K562 (cell line): ENCODE data around the gene LTB4R2. TPM values are rescaled to one million over a fixed set of nuclear protein-coding genes. Genes with fewer than 3 reads are reported as not detected.

Source experiments
- ARID1B ChIP-seq: fragments of 450-650 bp; IDR thresholded peaks from 2 replicates; pipeline ENCODE4 v1.6.1; 2016; ENCODE audit warnings: antibody characterized with exemption, mild to moderate bottlenecking, inconsistent platforms
- BDP1 ChIP-seq: IDR thresholded peaks from 3 replicates; pipeline ENCODE4 v1.6.1; 2011; ENCODE audit not compliant: insufficient read length, insufficient read depth
- CBFB ChIP-seq: sonication (generic); formaldehyde crosslinking; IDR thresholded peaks from 2 replicates; pipeline ENCODE4 v1.4.0; 2020; ENCODE audit warnings: mild to moderate bottlenecking, missing genetic modification reagents
- CC2D1A ChIP-seq: fragments of 450-650 bp; IDR thresholded peaks from 2 replicates; pipeline ENCODE4 v1.6.1; 2017; ENCODE audit warnings: mild to moderate bottlenecking
- CCAR2 ChIP-seq: fragments of 200-400 bp; formaldehyde crosslinking; IDR thresholded peaks from 2 replicates; pipeline ENCODE4 v1.6.1; 2017; ENCODE audit warnings: mild to moderate bottlenecking, low read depth, low read length
- CEBPG ChIP-seq, 3 experiments: fragments of 200-800 bp in 1 of 3; sonication (Bioruptor generic) in 1 of 3; sonication (generic) in 1 of 3; formaldehyde crosslinking in 1 of 3; IDR thresholded peaks in 2 of 3; conservative IDR thresholded peaks in 1 of 3; 2 replicates each; pipeline versions ENCODE4 v1.6.1 to v1.8.0; 2016 to 2022; ENCODE audit warnings: missing compliant biosample characterization in 2 of 3, missing genetic modification characterization in 2 of 3, mild to moderate bottlenecking in 1 of 3, missing genetic modification reagents in 1 of 3
- CXXC5 ChIP-seq: fragments of 250-450 bp; sonication (Bioruptor Pico); IDR thresholded peaks from 2 replicates; pipeline ENCODE4 v1.8.0; 2022; ENCODE audit warnings: inconsistent platforms, mild to moderate bottlenecking, moderate library complexity
- ELF2 ChIP-seq: fragments of 250-450 bp; sonication (Bioruptor Pico); IDR thresholded peaks from 2 replicates; pipeline ENCODE4 v1.5.0; 2021; ENCODE audit warnings: mild to moderate bottlenecking
- ETV6 ChIP-seq, 3 experiments: fragments of 150-350 bp in 1 of 3; sonication (generic) in 1 of 3; formaldehyde crosslinking in 1 of 3; IDR thresholded peaks; 2 replicates each; pipeline versions ENCODE4 v1.6.1 to v1.8.0; 2014 to 2022; ENCODE audit warnings: borderline replicate concordance in 2 of 3, low read depth in 2 of 3, antibody characterized with exemption in 1 of 3, low read length in 1 of 3, mild to moderate bottlenecking in 1 of 3, missing genetic modification reagents in 1 of 3
- FOSL1 ChIP-seq: fragments of 200-800 bp; sonication (Bioruptor generic); conservative IDR thresholded peaks from 2 replicates; pipeline ENCODE4 v1.6.1; 2016; ENCODE audit warnings: missing genetic modification characterization, missing compliant biosample characterization
- HCFC1 ChIP-seq: IDR thresholded peaks from 2 replicates; pipeline ENCODE4 v1.6.1; 2012; ENCODE audit warnings: low read depth, low read length, improper control_type of control experiment
- HMG20A ChIP-seq: fragments of 450-650 bp; formaldehyde crosslinking; conservative IDR thresholded peaks from 2 replicates; pipeline ENCODE4 v1.4.0; 2020; ENCODE audit warnings: mild to moderate bottlenecking, mixed read lengths
- HNRNPK ChIP-seq: fragments of 200-400 bp; formaldehyde crosslinking; IDR thresholded peaks from one replicate; pipeline ENCODE4 v1.6.1; 2018; ENCODE audit warnings: mild to moderate bottlenecking, low read depth, low read length; ENCODE audit not compliant: poor library complexity, severe bottlenecking
- HSF4 ChIP-seq: fragments of 250-450 bp; sonication (Bioruptor Pico); IDR thresholded peaks from 2 replicates; pipeline ENCODE4 v2.1.2; 2022; ENCODE audit warnings: mild to moderate bottlenecking, moderate library complexity, borderline replicate concordance
- IRF2 ChIP-seq: sonication (generic); formaldehyde crosslinking; IDR thresholded peaks from 2 replicates; pipeline ENCODE4 v1.8.1; 2022; ENCODE audit warnings: mild to moderate bottlenecking, missing genetic modification reagents
- JUN ChIP-seq, 2 experiments: sonication (generic) in 1 of 2; formaldehyde crosslinking in 1 of 2; IDR thresholded peaks; 2 replicates each; pipeline versions ENCODE4 v1.6.1 to v1.8.0; 2012 to 2022; ENCODE audit warnings: borderline replicate concordance in 2 of 2, mild to moderate bottlenecking in 2 of 2, improper control_type of control experiment in 1 of 2, low read depth in 1 of 2, low read length in 1 of 2, missing genetic modification reagents in 1 of 2
- KDM4B ChIP-seq, 2 experiments: fragments of 450-650 bp in 1 of 2; sonication (generic) in 1 of 2; IDR thresholded peaks; 2 replicates each; pipeline ENCODE4 v1.6.1; 2016 to 2017; ENCODE audit warnings: borderline replicate concordance in 2 of 2, antibody characterized with exemption in 1 of 2, low read depth in 1 of 2, mild to moderate bottlenecking in 1 of 2
- MAZ ChIP-seq, 2 experiments: fragments of 450-650 bp in 1 of 2; sonication (generic) in 1 of 2; formaldehyde crosslinking; IDR thresholded peaks in 1 of 2; conservative IDR thresholded peaks in 1 of 2; 2 replicates each; pipeline versions ENCODE4 v1.4.0 to v1.5.0; 2020; ENCODE audit warnings: mild to moderate bottlenecking in 1 of 2, missing genetic modification reagents in 1 of 2
- NFIX ChIP-seq: fragments of 250-450 bp; sonication (Bioruptor Pico); IDR thresholded peaks from 2 replicates; pipeline ENCODE4 v1.4.0; 2020; ENCODE audit warnings: low read depth, mild to moderate bottlenecking, moderate library complexity
- POLR3G ChIP-seq: IDR thresholded peaks from 2 replicates; pipeline ENCODE4 v1.6.1; 2011; ENCODE audit not compliant: insufficient read length, insufficient replicate concordance; ENCODE audit errors: extremely low read depth
- PRMT5 ChIP-seq: sonication (generic); formaldehyde crosslinking; IDR thresholded peaks from 2 replicates; pipeline ENCODE4 v1.5.0; 2020; ENCODE audit warnings: missing genetic modification reagents
- PTBP1 ChIP-seq: fragments of 200-400 bp; formaldehyde crosslinking; IDR thresholded peaks from 2 replicates; pipeline ENCODE4 v1.6.1; 2017; ENCODE audit warnings: low read depth, low read length
- RAD21 ChIP-seq, 2 experiments: fragments of 250-450 bp in 1 of 2; fragments of 450-650 bp in 1 of 2; sonication (Bioruptor Pico) in 1 of 2; formaldehyde crosslinking in 1 of 2; IDR thresholded peaks in 1 of 2; conservative IDR thresholded peaks in 1 of 2; 2 replicates each; pipeline versions ENCODE4 v1.4.0 to v1.8.0; 2020 to 2022; ENCODE audit warnings: mild to moderate bottlenecking in 2 of 2, moderate library complexity in 1 of 2
- SPI1 ChIP-seq: IDR thresholded peaks from 2 replicates; pipeline ENCODE4 v1.6.1; 2011; ENCODE audit warnings: low read depth, low read length, control low read depth, borderline replicate concordance
- STAT5A ChIP-seq: IDR thresholded peaks from 2 replicates; pipeline ENCODE4 v1.6.1; 2012; ENCODE audit warnings: low read length, inconsistent platforms, borderline replicate concordance
- ZNF133 ChIP-seq: fragments of 250-450 bp; sonication (Bioruptor Pico); IDR thresholded peaks from 2 replicates; pipeline ENCODE4 v1.4.0; 2020; ENCODE audit warnings: mild to moderate bottlenecking
- ZNF277 ChIP-seq: fragments of 250-450 bp; sonication (Bioruptor Pico); IDR thresholded peaks from 2 replicates; pipeline ENCODE4 v1.8.0; 2022; ENCODE audit warnings: inconsistent platforms, mild to moderate bottlenecking, moderate library complexity, borderline replicate concordance
- polyA plus RNA-seq, 8 experiments: library from polyadenylated mRNA; depleted of rRNA in 4 of 8; stranded (reverse) in 5 of 8; unstranded in 3 of 8; fragments of >200 nt; fragmentation: Nextera tagmentation in 2 of 8; fragmentation: Illumina TruSeq in 1 of 8; extraction: Ambion mirVana in 2 of 8; extraction: Trizol in 1 of 8; gene quantifications; 2 replicates each; pipeline versions ENCODE4 v1.2.1 to v1.2.3, GENCODE V29; 2011 to 2014; ENCODE audit warnings: inconsistent platforms in 1 of 8, missing spikeins in 1 of 8
- total RNA-seq, 7 experiments: library from RNA; depleted of rRNA in 6 of 7; stranded (reverse); fragments of >200 nt in 6 of 7; fragmentation: Illumina TruSeq in 2 of 7; extraction: Trizol in 2 of 7; gene quantifications; 2 replicates each; pipeline versions ENCODE4 v1.2.1 to v1.2.3, GENCODE V29; 2011 to 2021; ENCODE audit warnings: low replicate concordance in 1 of 7

LTB4R2 gene
- total and polyA plus RNA-seq, 9 of the 15 experiments (the other 6 are each of a cell fraction or from before 2014, with no cell fraction given), result 0.03 to 11.6 (median 2.8) TPM; not detected in 1

- no peak; the same call in 1 of the 2 replicates for TF ChIP-seq STAT5A
- no peak for TF ChIP-seq PTBP1
- TF ChIP-seq CC2D1A, result no peak
- no peak for TF ChIP-seq SPI1
- TF ChIP-seq CBFB (CRISPR knock-in tag), result no peak
- no peak for TF ChIP-seq ZNF133
- TF ChIP-seq PRMT5 (CRISPR knock-in tag), result no peak
- TF ChIP-seq RAD21 (CRISPR knock-in tag; conservative IDR thresholded peaks at IDR 0.05 in 1 of 2, IDR thresholded peaks at IDR 0.05 in 1 of 2), result 0 out of 4 replicates have a peak, but pooled peaks of 1 of the 2 experiments have one; percentile 14
- TF ChIP-seq ARID1B, result no peak; the same call in 1 of the 2 replicates
- no peak for TF ChIP-seq POLR3G
- TF ChIP-seq KDM4B (IDR thresholded peaks at IDR 0.05; ENCODE audit: borderline replicate concordance in 2 of 2, low read depth in 1 of 2), result no peak
- no peak for TF ChIP-seq ZNF277 (CRISPR knock-in tag)
- peak; percentile 66; the same call in 1 of the 2 replicates for TF ChIP-seq JUN (IDR thresholded peaks at IDR 0.05; ENCODE audit: borderline replicate concordance, low read depth, low read length)
- no peak; the same call in 1 of the 2 replicates for TF ChIP-seq JUN (CRISPR knock-in tag; IDR thresholded peaks at IDR 0.05; ENCODE audit: borderline replicate concordance)
- no peak for TF ChIP-seq HNRNPK
- TF ChIP-seq CCAR2, result no peak
- TF ChIP-seq CXXC5 (CRISPR knock-in tag), result peak; percentile 97
- 0 out of 2 replicates have a peak, but pooled peaks have one; percentile 25 for TF ChIP-seq FOSL1 (tag)
- TF ChIP-seq HCFC1, result peak; percentile 77
- no peak for TF ChIP-seq BDP1
- TF ChIP-seq ELF2 (CRISPR knock-in tag), result 0 out of 2 replicates have a peak, but pooled peaks have one; percentile 50
- no peak for TF ChIP-seq CEBPG (CRISPR knock-in tag; IDR thresholded peaks at IDR 0.05)
- TF ChIP-seq CEBPG (tag; conservative IDR thresholded peaks at IDR 0.05 in 1 of 2, IDR thresholded peaks at IDR 0.05 in 1 of 2), result no peak
- no peak for TF ChIP-seq HMG20A
- TF ChIP-seq IRF2 (CRISPR knock-in tag), result no peak
- TF ChIP-seq NFIX, result no peak
- no peak for TF ChIP-seq HSF4 (CRISPR knock-in tag)
- peak; percentile 87 to 88 for TF ChIP-seq MAZ (CRISPR knock-in tag; conservative IDR thresholded peaks at IDR 0.05 in 1 of 2, IDR thresholded peaks at IDR 0.05 in 1 of 2)
- TF ChIP-seq ETV6 (IDR thresholded peaks at IDR 0.05; ENCODE audit: borderline replicate concordance in 1 of 2, low read depth in 2 of 2, low read length in 1 of 2), result no peak
- TF ChIP-seq ETV6 (CRISPR knock-in tag; IDR thresholded peaks at IDR 0.05; ENCODE audit: borderline replicate concordance), result no peak
These were observed 38.7 kb upstream of the LTB4R2 start, which contains the start of gene RABGGTA (continued) for GRCh38 chr14:24271134-24271833.
